WTC11 (cell line): ENCODE results near the gene RASEF. TPM values are rescaled to one million over a fixed set of nuclear protein-coding genes. Genes with fewer than 3 reads are reported as not detected.

Experiments used
- ATAC-seq: fragments of 200-7000 bp; cut with Tn5 transposase; 2 replicates; pipeline ENCODE4 v1.10.0; 2021; ENCODE audit warnings: mild to moderate bottlenecking, moderate library complexity
- CTCF ChIA-PET: fragments of 300-600 bp; sonication (Branson Sonifier 250); formaldehyde crosslinking; loops from one replicate; lab custom pipeline; 2021; ENCODE audit warnings: antibody characterized with exemption; lab: Charles Lee
- POLR2A ChIA-PET: fragments of 350-600 bp; sonication (Branson Sonifier 250); formaldehyde crosslinking; loops from one replicate; lab custom pipeline; 2021; ENCODE audit warnings: antibody characterized with exemption; lab: Charles Lee
- DNase-seq: peaks from one replicate; pipeline ENCODE4 v3.0.0; 2021; ENCODE audit warnings: low spot score
- H3K27ac Mint-ChIP-seq: 2 replicates; pipeline ENCODE4 v1.8.0; 2021; ENCODE audit warnings: mixed read lengths
- H3K27me3 Mint-ChIP-seq: 2 replicates; pipeline ENCODE4 v1.8.0; 2021; ENCODE audit warnings: low read depth, mild to moderate bottlenecking, moderate library complexity, mixed read lengths
- H3K36me3 Mint-ChIP-seq: 2 replicates; pipeline ENCODE4 v1.8.0; 2021; ENCODE audit warnings: mixed read lengths
- H3K4me1 Mint-ChIP-seq: 2 replicates; pipeline ENCODE4 v1.8.0; 2022; ENCODE audit warnings: mixed read lengths
- H3K4me3 Mint-ChIP-seq: 2 replicates; pipeline ENCODE4 v1.8.0; 2021; ENCODE audit warnings: mild to moderate bottlenecking, moderate library complexity, mixed read lengths
- H3K9me3 Mint-ChIP-seq: 2 replicates; pipeline ENCODE4 v1.8.0; 2021; ENCODE audit warnings: mixed read lengths
- CREB1 ChIP-seq: sonication (generic); formaldehyde crosslinking; IDR thresholded peaks from 2 replicates; pipeline ENCODE4 v1.8.0; 2023; ENCODE audit warnings: mild to moderate bottlenecking, missing genetic modification reagents
- CREM ChIP-seq: sonication (generic); formaldehyde crosslinking; IDR thresholded peaks from 2 replicates; pipeline ENCODE4 v1.8.1; 2022; ENCODE audit warnings: mild to moderate bottlenecking, missing genetic modification reagents, moderate library complexity
- CTCF ChIP-seq: fragments of 200-600 bp; IDR thresholded peaks from 2 replicates; pipeline ENCODE4 v1.8.0; 2022; ENCODE audit warnings: antibody characterized with exemption
- E2F1 ChIP-seq: sonication (generic); formaldehyde crosslinking; IDR thresholded peaks from 2 replicates; pipeline ENCODE4 v1.8.0; 2022; ENCODE audit warnings: mild to moderate bottlenecking, missing genetic modification reagents
- GABPB1 ChIP-seq: sonication (generic); formaldehyde crosslinking; IDR thresholded peaks from 2 replicates; pipeline ENCODE4 v1.8.1; 2023; ENCODE audit warnings: mild to moderate bottlenecking, missing genetic modification reagents
- GRHL2 ChIP-seq: fragments of 250-450 bp; sonication (Bioruptor Pico); IDR thresholded peaks from 2 replicates; pipeline ENCODE4 v1.8.0; 2022; ENCODE audit warnings: mild to moderate bottlenecking, moderate library complexity; ENCODE audit not compliant: insufficient replicate concordance, severe bottlenecking
- IRF2 ChIP-seq: sonication (generic); formaldehyde crosslinking; IDR thresholded peaks from 2 replicates; pipeline ENCODE4 v1.8.0; 2022; ENCODE audit warnings: low read depth, missing genetic modification reagents, borderline replicate concordance
- KAT7 ChIP-seq: sonication (generic); formaldehyde crosslinking; IDR thresholded peaks from 2 replicates; pipeline ENCODE4 v1.8.1; 2023; ENCODE audit warnings: missing genetic modification reagents, mild to moderate bottlenecking, borderline replicate concordance
- MXD4 ChIP-seq: fragments of 250-450 bp; sonication (Bioruptor Pico); IDR thresholded peaks from 2 replicates; pipeline ENCODE4 v1.8.0; 2021; ENCODE audit warnings: mild to moderate bottlenecking, moderate library complexity, borderline replicate concordance
- NFATC4 ChIP-seq: fragments of 250-450 bp; sonication (Bioruptor Pico); IDR thresholded peaks from 2 replicates; pipeline ENCODE4 v1.9.0; 2021; ENCODE audit warnings: mild to moderate bottlenecking
- NFE2L1 ChIP-seq: sonication (generic); formaldehyde crosslinking; IDR thresholded peaks from 2 replicates; pipeline ENCODE4 v1.8.1; 2023; ENCODE audit warnings: missing genetic modification reagents
- NR1H2 ChIP-seq: sonication (generic); formaldehyde crosslinking; IDR thresholded peaks from 2 replicates; pipeline ENCODE4 v1.9.0; 2021; ENCODE audit warnings: mild to moderate bottlenecking, moderate library complexity, missing genetic modification reagents
- PREB ChIP-seq: sonication (generic); formaldehyde crosslinking; IDR thresholded peaks from 2 replicates; pipeline ENCODE4 v1.8.1; 2022; ENCODE audit warnings: mild to moderate bottlenecking, missing genetic modification reagents, moderate library complexity, borderline replicate concordance
- PRRX2 ChIP-seq: fragments of 250-450 bp; sonication (Bioruptor Pico); IDR thresholded peaks from 2 replicates; pipeline ENCODE4 v1.8.0; 2021; ENCODE audit warnings: mild to moderate bottlenecking
- SMAD4 ChIP-seq: sonication (generic); formaldehyde crosslinking; IDR thresholded peaks from 2 replicates; pipeline ENCODE4 v1.8.0; 2022; ENCODE audit warnings: mild to moderate bottlenecking, missing genetic modification reagents
- TCF7 ChIP-seq: sonication (generic); formaldehyde crosslinking; IDR thresholded peaks from 2 replicates; pipeline ENCODE4 v1.8.0; 2022; ENCODE audit warnings: mild to moderate bottlenecking, low read depth, missing genetic modification reagents, moderate library complexity
- TEAD4 ChIP-seq: sonication (generic); formaldehyde crosslinking; IDR thresholded peaks from 2 replicates; pipeline ENCODE4 v1.8.0; 2022; ENCODE audit warnings: mild to moderate bottlenecking, missing genetic modification reagents
- TP53 ChIP-seq: sonication (generic); formaldehyde crosslinking; IDR thresholded peaks from 2 replicates; pipeline ENCODE4 v1.8.1; 2023; ENCODE audit warnings: mild to moderate bottlenecking, missing genetic modification reagents
- ZNF121 ChIP-seq: sonication (generic); formaldehyde crosslinking; IDR thresholded peaks from 2 replicates; pipeline ENCODE4 v1.8.0; 2023; ENCODE audit warnings: missing genetic modification reagents
- ZNF317 ChIP-seq: sonication (generic); formaldehyde crosslinking; IDR thresholded peaks from 2 replicates; pipeline ENCODE4 v1.8.1; 2023; ENCODE audit warnings: low read depth, mild to moderate bottlenecking, moderate library complexity, missing genetic modification reagents, borderline replicate concordance
- ZNF512 ChIP-seq: sonication (generic); formaldehyde crosslinking; IDR thresholded peaks from 2 replicates; pipeline ENCODE4 v1.8.1; 2022; ENCODE audit warnings: missing genetic modification reagents, borderline replicate concordance
- total RNA-seq: library from RNA; stranded (reverse); gene quantifications from 3 replicates; pipeline ENCODE4 v1.2.3, GENCODE V29; 2021
- TF ChIP-seq, protein P1 (sequence below): fragments of 250-450 bp; sonication (Bioruptor Pico); IDR thresholded peaks from 2 replicates; pipeline ENCODE4 v1.9.0; 2021; ENCODE audit warnings: mild to moderate bottlenecking
- TF ChIP-seq, protein P2 (sequence below): sonication (generic); formaldehyde crosslinking; IDR thresholded peaks from 2 replicates; pipeline ENCODE4 v1.8.1; 2023; ENCODE audit warnings: mild to moderate bottlenecking, moderate library complexity, missing genetic modification reagents
- TF ChIP-seq, protein P3 (sequence below): sonication (generic); formaldehyde crosslinking; IDR thresholded peaks from 2 replicates; pipeline ENCODE4 v1.8.1; 2023; ENCODE audit warnings: mild to moderate bottlenecking, missing genetic modification reagents

The RASEF gene
- total RNA-seq, 1 experiment from 2014 or later: 6.5 TPM

DNA sequence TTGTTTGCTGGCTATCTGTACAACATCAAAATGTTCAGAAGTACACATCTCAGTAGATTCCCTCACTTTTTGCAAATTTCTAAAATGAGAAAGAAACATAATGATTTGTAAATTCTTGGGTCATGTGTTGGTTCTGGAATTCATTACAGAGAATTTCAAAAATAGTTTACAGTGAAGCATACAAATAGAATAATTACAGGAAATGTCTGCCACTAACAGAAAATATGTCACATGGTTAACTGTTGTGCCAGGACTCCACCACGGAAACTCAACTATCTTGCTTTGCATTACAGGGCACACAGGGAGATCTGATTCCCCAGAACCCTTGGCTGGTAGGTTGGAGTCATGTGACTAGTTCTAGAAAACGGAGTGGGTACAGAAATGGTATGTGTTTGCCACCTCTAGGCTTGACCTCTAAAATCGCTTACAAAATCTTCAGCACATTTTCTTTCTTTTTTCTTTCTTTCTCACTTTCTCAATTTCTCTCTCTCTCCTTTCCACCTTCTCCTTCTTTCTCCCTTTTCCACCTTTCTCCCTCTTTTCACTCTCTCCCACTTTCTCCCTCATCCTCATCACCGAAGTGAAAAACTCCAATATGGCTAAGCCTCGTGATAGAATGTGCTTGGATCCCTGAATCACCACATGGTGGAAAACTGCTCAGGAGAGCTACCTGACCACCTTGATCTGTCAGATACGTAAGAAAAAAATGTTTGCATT is 32.4 kb downstream of the RASEF start:
- Mint-ChIP-seq H3K27me3 (no peaks in the 10 kb centered on the region), H3K4me3 (no peak overlapping the region), H3K4me1 (0 out of 2 replicates have a peak, but pooled peaks cover 3% of the 10 kb centered on the region), H3K9me3 (peaks cover 8% of the 10 kb centered on the region), H3K36me3 (no peaks in the 10 kb centered on the region), H3K27ac (no peak overlapping the region)
- ChIA-PET POLR2A (no interaction called here), CTCF (no interaction called here)
- ATAC-seq (no peak), DNase-seq (no peak)
- TF ChIP-seq KAT7 (CRISPR knock-in tag): no peak
- TF ChIP-seq, protein P1, sequence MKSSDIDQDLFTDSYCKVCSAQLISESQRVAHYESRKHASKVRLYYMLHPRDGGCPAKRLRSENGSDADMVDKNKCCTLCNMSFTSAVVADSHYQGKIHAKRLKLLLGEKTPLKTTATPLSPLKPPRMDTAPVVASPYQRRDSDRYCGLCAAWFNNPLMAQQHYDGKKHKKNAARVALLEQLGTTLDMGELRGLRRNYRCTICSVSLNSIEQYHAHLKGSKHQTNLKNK (CRISPR knock-in tag): no peak
- no peak for TF ChIP-seq TCF7 (CRISPR knock-in tag)
- TF ChIP-seq CREB1: no peak
- no peak for TF ChIP-seq CREM
- TF ChIP-seq MXD4 (CRISPR knock-in tag): no peak
- no peak for TF ChIP-seq IRF2 (CRISPR knock-in tag)
- no peak for TF ChIP-seq NFATC4 (CRISPR knock-in tag)
- TF ChIP-seq PRRX2 (CRISPR knock-in tag): no peak
- TF ChIP-seq NFE2L1 (CRISPR knock-in tag): no peak
- no peak for TF ChIP-seq TP53 (CRISPR knock-in tag)
- TF ChIP-seq, protein P2, sequence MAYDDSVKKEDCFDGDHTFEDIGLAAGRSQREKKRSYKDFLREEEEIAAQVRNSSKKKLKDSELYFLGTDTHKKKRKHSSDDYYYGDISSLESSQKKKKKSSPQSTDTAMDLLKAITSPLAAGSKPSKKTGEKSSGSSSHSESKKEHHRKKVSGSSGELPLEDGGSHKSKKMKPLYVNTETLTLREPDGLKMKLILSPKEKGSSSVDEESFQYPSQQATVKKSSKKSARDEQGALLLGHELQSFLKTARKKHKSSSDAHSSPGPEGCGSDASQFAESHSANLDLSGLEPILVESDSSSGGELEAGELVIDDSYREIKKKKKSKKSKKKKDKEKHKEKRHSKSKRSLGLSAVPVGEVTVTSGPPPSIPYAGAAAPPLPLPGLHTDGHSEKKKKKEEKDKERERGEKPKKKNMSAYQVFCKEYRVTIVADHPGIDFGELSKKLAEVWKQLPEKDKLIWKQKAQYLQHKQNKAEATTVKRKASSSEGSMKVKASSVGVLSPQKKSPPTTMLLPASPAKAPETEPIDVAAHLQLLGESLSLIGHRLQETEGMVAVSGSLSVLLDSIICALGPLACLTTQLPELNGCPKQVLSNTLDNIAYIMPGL: no peak
- no peak for TF ChIP-seq GABPB1 (CRISPR knock-in tag)
- TF ChIP-seq SMAD4: no peak
- no peak for TF ChIP-seq E2F1 (CRISPR knock-in tag)
- no peak for TF ChIP-seq ZNF512 (CRISPR knock-in tag)
- no peak for TF ChIP-seq NR1H2 (CRISPR knock-in tag)

GRCh38 chr9:83029531-83030137 is 33.3 kb downstream of the RASEF start:
- peaks cover 8% of the 10 kb centered on the region for H3K9me3 Mint-ChIP-seq
- no peak for TF ChIP-seq ZNF317 (CRISPR knock-in tag)
- TF ChIP-seq PREB: no peak
- TF ChIP-seq TCF7 (CRISPR knock-in tag): no peak
- no peak for TF ChIP-seq CTCF
- no peak for TF ChIP-seq ZNF121
- no peak for TF ChIP-seq TEAD4 (CRISPR knock-in tag)
- TF ChIP-seq IRF2 (CRISPR knock-in tag): no peak
- no peak for TF ChIP-seq GRHL2 (CRISPR knock-in tag)
- TF ChIP-seq, protein P3, sequence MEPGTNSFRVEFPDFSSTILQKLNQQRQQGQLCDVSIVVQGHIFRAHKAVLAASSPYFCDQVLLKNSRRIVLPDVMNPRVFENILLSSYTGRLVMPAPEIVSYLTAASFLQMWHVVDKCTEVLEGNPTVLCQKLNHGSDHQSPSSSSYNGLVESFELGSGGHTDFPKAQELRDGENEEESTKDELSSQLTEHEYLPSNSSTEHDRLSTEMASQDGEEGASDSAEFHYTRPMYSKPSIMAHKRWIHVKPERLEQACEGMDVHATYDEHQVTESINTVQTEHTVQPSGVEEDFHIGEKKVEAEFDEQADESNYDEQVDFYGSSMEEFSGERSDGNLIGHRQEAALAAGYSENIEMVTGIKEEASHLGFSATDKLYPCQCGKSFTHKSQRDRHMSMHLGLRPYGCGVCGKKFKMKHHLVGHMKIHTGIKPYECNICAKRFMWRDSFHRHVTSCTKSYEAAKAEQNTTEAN (CRISPR knock-in tag): no peak
- ChIA-PET CTCF (interaction anchor here (0.7 kb wide), 1 partner anchor 33 kb away, joined by 4 read pairs; the partner anchor contains the start of gene RASEF), POLR2A (no interaction called here)
- H3K4me1 Mint-ChIP-seq: 0 out of 2 replicates have a peak, but pooled peaks cover 3% of the 10 kb centered on the region
- no peaks in the 10 kb centered on the region for H3K36me3 Mint-ChIP-seq
- no peak overlapping the region for H3K4me3 Mint-ChIP-seq
- ATAC-seq (no peak), DNase-seq (no peak)
- no peak overlapping the region for H3K27ac Mint-ChIP-seq
- H3K27me3 Mint-ChIP-seq: no peaks in the 10 kb centered on the region
